Measurements from ENCODE around the gene MSL3.

Gene MSL3

DNA sequence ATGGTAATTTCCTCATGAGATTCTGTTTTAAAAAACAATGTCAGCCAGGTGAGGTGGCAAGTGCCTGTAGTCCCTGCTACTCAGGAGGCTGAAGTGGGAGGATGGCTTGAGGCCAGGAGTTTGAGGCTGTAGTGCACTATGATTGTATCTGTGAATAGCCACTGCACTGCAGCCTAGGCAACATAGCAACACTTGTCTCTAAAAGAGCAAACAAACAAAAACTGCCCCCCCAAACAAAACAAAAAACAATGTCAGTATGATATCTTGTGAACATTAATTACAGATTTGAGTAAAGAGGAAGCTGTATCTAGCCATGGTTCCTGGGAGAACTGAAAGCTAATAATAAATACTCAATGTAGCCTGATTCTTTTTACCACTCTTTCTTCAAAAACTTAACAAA, 6.8 kb upstream of the MSL3 start:
- POLR2A ChIA-PET (ENCODE audit: low non-redundant PET) = no interaction called here
- CTCF ChIA-PET = no interaction called here
- DNase-seq (ENCODE audit: low spot score) = no peak
- H3K27ac ChIP-seq = no peak overlapping the region
- TF ChIP-seq, protein P1, sequence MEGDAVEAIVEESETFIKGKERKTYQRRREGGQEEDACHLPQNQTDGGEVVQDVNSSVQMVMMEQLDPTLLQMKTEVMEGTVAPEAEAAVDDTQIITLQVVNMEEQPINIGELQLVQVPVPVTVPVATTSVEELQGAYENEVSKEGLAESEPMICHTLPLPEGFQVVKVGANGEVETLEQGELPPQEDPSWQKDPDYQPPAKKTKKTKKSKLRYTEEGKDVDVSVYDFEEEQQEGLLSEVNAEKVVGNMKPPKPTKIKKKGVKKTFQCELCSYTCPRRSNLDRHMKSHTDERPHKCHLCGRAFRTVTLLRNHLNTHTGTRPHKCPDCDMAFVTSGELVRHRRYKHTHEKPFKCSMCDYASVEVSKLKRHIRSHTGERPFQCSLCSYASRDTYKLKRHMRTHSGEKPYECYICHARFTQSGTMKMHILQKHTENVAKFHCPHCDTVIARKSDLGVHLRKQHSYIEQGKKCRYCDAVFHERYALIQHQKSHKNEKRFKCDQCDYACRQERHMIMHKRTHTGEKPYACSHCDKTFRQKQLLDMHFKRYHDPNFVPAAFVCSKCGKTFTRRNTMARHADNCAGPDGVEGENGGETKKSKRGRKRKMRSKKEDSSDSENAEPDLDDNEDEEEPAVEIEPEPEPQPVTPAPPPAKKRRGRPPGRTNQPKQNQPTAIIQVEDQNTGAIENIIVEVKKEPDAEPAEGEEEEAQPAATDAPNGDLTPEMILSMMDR (conservative IDR thresholded peaks at IDR 0.05; ENCODE audit: low read depth) = no peak

GRCh38 chrX:11753668-11754067, 4.4 kb upstream of the MSL3 start:
- no peak overlapping the region for H3K27ac ChIP-seq
- CTCF ChIA-PET = no interaction called here
- TF ChIP-seq, protein P1 (conservative IDR thresholded peaks at IDR 0.05; ENCODE audit: low read depth) = no peak
- POLR2A ChIA-PET (ENCODE audit: low non-redundant PET) = no interaction called here
- no peak for DNase-seq (ENCODE audit: low spot score)

- TF ChIP-seq, protein P1 (conservative IDR thresholded peaks at IDR 0.05; ENCODE audit: low read depth) = no peak
- POLR2A ChIA-PET (ENCODE audit: low non-redundant PET) = no interaction called here
- H3K27ac ChIP-seq = no peak overlapping the region
- CTCF ChIA-PET = no interaction called here
- no peak for DNase-seq (ENCODE audit: low spot score)
Measured at GRCh38 chrX:11754958-11755645, 2.9 kb upstream of the MSL3 start.

- DNase-seq (ENCODE audit: low spot score) = no peak
- TF ChIP-seq, protein P1 (conservative IDR thresholded peaks at IDR 0.05; ENCODE audit: low read depth) = no peak
- CTCF ChIA-PET = no interaction called here
- no peak overlapping the region for H3K27ac ChIP-seq
- POLR2A ChIA-PET (ENCODE audit: low non-redundant PET) = no interaction called here
Measured at GRCh38 chrX:11755724-11756123, 2.3 kb upstream of the MSL3 start.

GRCh38 chrX:11756354-11757318, 1.4 kb upstream of the MSL3 start:
- TF ChIP-seq, protein P1 (conservative IDR thresholded peaks at IDR 0.05; ENCODE audit: low read depth) = no peak
- DNase-seq (ENCODE audit: low spot score) = no peak
- H3K27ac ChIP-seq = no peak overlapping the region
- ChIA-PET POLR2A (ENCODE audit: low non-redundant PET) (interaction anchor here (0.6 kb wide), 1 partner anchor 221 kb away, joined by 3 read pairs; no protein-coding TSS in a partner anchor), CTCF (interaction anchor here (0.7 to 0.9 kb wide), 2 partner anchors 64 to 257 kb away, joined by 3 read pairs; no protein-coding TSS in a partner anchor)

DNA sequence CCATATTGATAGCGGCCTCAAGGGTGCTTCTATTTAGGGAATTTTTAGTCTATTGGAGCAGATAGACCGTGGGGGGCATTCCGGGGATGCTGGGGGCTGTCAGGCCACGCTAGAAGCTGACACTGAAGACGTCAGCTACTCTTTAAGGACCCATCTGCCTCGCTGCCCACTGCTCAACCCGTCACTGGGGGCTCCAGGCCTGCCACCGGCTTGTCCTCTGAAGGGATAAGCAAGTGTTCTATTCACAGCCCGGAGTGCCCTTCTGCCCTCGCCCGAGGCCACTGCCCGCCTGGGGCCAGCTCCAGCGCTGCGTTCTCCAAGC, 679 bp upstream of the MSL3 start:
- CTCF ChIA-PET = interaction anchor here (0.6 to 0.9 kb wide), 3 partner anchors 15 to 256 kb away, joined by 3 read pairs; no protein-coding TSS in a partner anchor
- TF ChIP-seq, protein P1 (conservative IDR thresholded peaks at IDR 0.05; ENCODE audit: low read depth) = no peak
- no peak for DNase-seq (ENCODE audit: low spot score)
- POLR2A ChIA-PET (ENCODE audit: low non-redundant PET) = interaction anchor here (0.6 kb wide), 1 partner anchor 222 kb away, joined by 3 read pairs; no protein-coding TSS in a partner anchor
- H3K27ac ChIP-seq = peak overlapping the region; percentile 86
